Spinal cord (tissue), 10 donors: ENCODE measurements around the gene OSBPL6. TPM values are rescaled to one million over a fixed set of nuclear protein-coding genes. Genes with fewer than 3 reads are reported as not detected.
A peak's percentile ranks its signal among the peaks of the same experiment; 100 is the strongest.

ENCODE experiments used
- DNase-seq, 6 donors: peaks; one replicate each; pipeline versions ENCODE4 v3.0.0 to v3.0.0-alpha.2; 2013 to 2015; ENCODE audit warnings: low spot score in 6 of 6, low read depth in 4 of 6
- H3K27ac ChIP-seq: one replicate; pipeline ENCODE4 v1.5.1; 2013; ENCODE audit warnings: low read depth, low read length, control low read depth
- H3K27me3 ChIP-seq: one replicate; pipeline ENCODE4 v1.6.1; 2013; ENCODE audit warnings: low read length; ENCODE audit not compliant: control insufficient read depth, insufficient read depth
- H3K36me3 ChIP-seq: one replicate; pipeline ENCODE4 v1.6.1; 2013; ENCODE audit warnings: low read length; ENCODE audit not compliant: control insufficient read depth, insufficient read depth
- H3K4me1 ChIP-seq: one replicate; pipeline ENCODE4 v1.6.1; 2013; ENCODE audit warnings: low read length; ENCODE audit not compliant: control insufficient read depth, insufficient read depth
- H3K4me3 ChIP-seq: one replicate; pipeline ENCODE4 v1.5.1; 2013; ENCODE audit warnings: low read depth, low read length, control low read depth
- H3K9me3 ChIP-seq: one replicate; pipeline ENCODE4 v1.6.1; 2013; ENCODE audit warnings: low read length; ENCODE audit not compliant: control insufficient read depth, insufficient read depth
- WGBS: methylation state at CpG from one replicate; pipeline ENCODE4 v1.1.5; 2013; ENCODE audit warnings: missing lambda C conversion rate; ENCODE audit not compliant: insufficient coverage; 5-methylcytosine and 5-hydroxymethylcytosine counted together
- polyA plus RNA-seq, 2 donors: library from polyadenylated mRNA; unstranded; fragments of 120-200 nt; gene quantifications; one replicate each; pipeline ENCODE4 v1.2.1, GENCODE V29; 2013; ENCODE audit not compliant: insufficient read length in 2 of 2
- total RNA-seq, 2 donors: library from RNA; depleted of rRNA in 1 of 2; stranded (reverse); fragments of 120-200 nt in 1 of 2; fragments of >200 nt in 1 of 2; gene quantifications; one replicate each; pipeline versions ENCODE4 v1.2.3 to v1.2.4, GENCODE V29; 2013 to 2014
- donor health status: healthy.

OSBPL6 gene
- total and polyA plus RNA-seq, 4 donors: 7.3 to 18.8 (median 17.8) TPM

DNA sequence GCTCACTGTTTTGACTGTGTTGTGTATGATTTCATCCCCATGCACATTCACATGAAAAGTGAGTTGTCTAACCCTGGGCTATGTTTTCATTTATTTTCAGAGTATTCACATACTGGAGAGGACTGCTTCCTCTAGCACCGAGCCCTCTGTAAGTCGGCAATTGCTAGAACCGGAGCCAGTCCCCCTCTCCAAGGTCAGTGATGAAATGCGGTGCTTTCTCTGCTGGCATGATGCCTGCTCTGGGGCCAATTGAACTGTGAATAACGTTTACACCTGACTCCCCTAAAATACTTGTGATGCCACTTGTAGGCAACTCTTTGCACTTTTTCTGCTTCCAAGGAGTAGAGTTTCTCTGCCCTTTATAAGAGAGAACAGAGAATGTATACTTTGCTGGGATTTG is 129.8 kb downstream of the OSBPL6 start:
- Histone ChIP-seq H3K4me1 (no peaks in the 10 kb centered on the region), H3K27ac (no peak overlapping the region), H3K36me3 (no peaks in the 10 kb centered on the region), H3K9me3 (no peaks in the 10 kb centered on the region), H3K27me3 (no peaks in the 10 kb centered on the region), H3K4me3 (no peak overlapping the region)
- no CpG with 5 or more reads among the region's 5 CpGs for WGBS
- DNase-seq: peak in 1 of 6 donors; percentile 10

DNA sequence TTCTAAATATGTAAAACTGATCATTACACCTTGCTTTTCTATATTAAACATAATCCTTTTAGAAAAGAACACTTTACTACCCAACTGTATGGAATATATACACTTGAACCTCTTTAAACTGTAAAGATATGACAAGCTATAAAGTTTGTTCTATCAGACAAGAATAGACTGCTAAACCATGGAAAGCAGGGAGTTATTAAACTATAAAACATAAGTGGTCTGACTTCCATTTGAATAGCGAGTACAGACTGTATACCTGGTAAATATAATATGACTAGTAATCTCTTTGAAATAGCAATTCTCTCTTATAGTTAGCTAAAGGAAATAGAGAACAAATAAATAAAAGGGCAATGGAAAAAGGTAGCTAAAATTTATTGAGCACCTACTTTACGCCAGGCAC is 131.0 kb downstream of the OSBPL6 start:
- Histone ChIP-seq H3K27ac (no peak overlapping the region), H3K27me3 (no peaks in the 10 kb centered on the region), H3K4me3 (no peak overlapping the region), H3K4me1 (no peaks in the 10 kb centered on the region), H3K36me3 (no peaks in the 10 kb centered on the region), H3K9me3 (no peaks in the 10 kb centered on the region)
- no peak for DNase-seq
- WGBS: no CpG with 5 or more reads among the region's 2 CpGs

GRCh38 chr2:178327516-178327915 is 133.2 kb downstream of the OSBPL6 start:
- no peak overlapping the region for H3K4me3 ChIP-seq

GRCh38 chr2:178328037-178328436 is 133.7 kb downstream of the OSBPL6 start:
- H3K27me3 ChIP-seq: no peaks in the 10 kb centered on the region
- H3K4me3 ChIP-seq: no peak overlapping the region
- H3K4me1 ChIP-seq: peaks cover 3% of the 10 kb centered on the region
- no peak for DNase-seq
- no peak overlapping the region for H3K27ac ChIP-seq
- WGBS: no CpG with 5 or more reads among the region's 1 CpG
- H3K36me3 ChIP-seq: peaks cover 2% of the 10 kb centered on the region
- H3K9me3 ChIP-seq: no peaks in the 10 kb centered on the region

More at GRCh38 chr2:178327516-178327915, 133.2 kb downstream of the OSBPL6 start:
- Histone ChIP-seq H3K9me3 (no peaks in the 10 kb centered on the region), H3K27ac (no peak overlapping the region), H3K36me3 (no peaks in the 10 kb centered on the region), H3K4me1 (peaks cover 3% of the 10 kb centered on the region), H3K27me3 (no peaks in the 10 kb centered on the region)
- DNase-seq: no peak
- 100% methylated on average over 1 of the region's 4 CpGs for WGBS

DNA sequence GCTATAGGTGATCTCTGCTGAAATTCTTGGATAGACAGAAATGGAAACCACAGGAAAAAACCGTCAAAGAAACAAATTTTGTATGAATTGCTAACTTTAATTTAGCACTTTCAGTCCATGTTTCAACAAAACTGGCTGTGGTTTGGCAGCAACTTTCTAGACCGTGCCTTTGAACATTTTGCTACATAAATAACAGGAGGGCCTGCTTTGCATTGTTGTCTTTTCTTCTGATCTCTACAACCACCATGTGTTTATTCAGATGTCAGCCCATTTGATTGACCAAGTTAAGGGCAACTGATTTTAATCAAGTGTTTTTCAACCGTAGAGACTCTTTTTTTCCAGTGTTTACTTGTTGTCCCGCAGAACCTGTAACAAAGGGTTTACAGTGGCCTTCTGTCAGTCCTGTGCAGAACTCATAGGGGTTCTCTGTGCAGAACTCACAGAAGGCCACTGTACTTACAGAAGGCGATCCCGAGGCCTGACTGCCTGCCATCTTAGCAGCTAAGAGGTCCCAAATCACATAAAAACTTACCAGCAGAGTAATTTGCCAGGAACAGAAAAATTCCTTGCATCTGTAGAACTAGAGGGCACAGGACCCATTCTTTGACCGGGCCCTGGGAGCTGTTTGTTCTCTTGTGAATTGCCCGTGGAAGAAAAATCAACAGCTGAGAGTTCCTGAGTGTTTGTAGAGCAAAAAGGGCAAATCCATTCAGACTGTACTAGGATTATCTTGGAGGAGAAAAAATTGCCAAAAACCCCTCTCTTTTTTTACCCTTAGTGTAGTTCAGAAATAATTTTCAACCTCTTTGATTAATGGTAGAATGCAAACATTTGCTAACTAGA is 136.1 kb downstream of the OSBPL6 start:
- 54% methylated on average over 7 of the region's 8 CpGs for WGBS
- peaks cover 4% of the 10 kb centered on the region for H3K36me3 ChIP-seq
- no peaks in the 10 kb centered on the region for H3K27me3 ChIP-seq
- H3K4me1 ChIP-seq: peaks cover 3% of the 10 kb centered on the region
- no peak overlapping the region for H3K27ac ChIP-seq
- DNase-seq: peak in 3 of 6 donors; percentile 4 to 26 (median 7)
- H3K9me3 ChIP-seq: no peaks in the 10 kb centered on the region
- H3K4me3 ChIP-seq: no peak overlapping the region

- no peak overlapping the region for H3K27ac ChIP-seq
- H3K36me3 ChIP-seq: peaks cover 9% of the 10 kb centered on the region
- no peak for DNase-seq
- no peaks in the 10 kb centered on the region for H3K27me3 ChIP-seq
- no peaks in the 10 kb centered on the region for H3K9me3 ChIP-seq
- H3K4me3 ChIP-seq: no peak overlapping the region
- peaks cover 3% of the 10 kb centered on the region for H3K4me1 ChIP-seq
- WGBS: 57% methylated on average over 3 of the region's 9 CpGs
These were observed 137.4 kb downstream of the OSBPL6 start for GRCh38 chr2:178331474-178332432.

GRCh38 chr2:178333851-178334250 is 139.5 kb downstream of the OSBPL6 start:
- Histone ChIP-seq H3K4me3 (no peak overlapping the region), H3K27ac (no peak overlapping the region), H3K4me1 (peaks cover 3% of the 10 kb centered on the region), H3K9me3 (no peaks in the 10 kb centered on the region), H3K36me3 (peaks cover 11% of the 10 kb centered on the region), H3K27me3 (no peaks in the 10 kb centered on the region)
- WGBS: 66% methylated on average over 3 of the region's 3 CpGs
- DNase-seq: no peak

DNA sequence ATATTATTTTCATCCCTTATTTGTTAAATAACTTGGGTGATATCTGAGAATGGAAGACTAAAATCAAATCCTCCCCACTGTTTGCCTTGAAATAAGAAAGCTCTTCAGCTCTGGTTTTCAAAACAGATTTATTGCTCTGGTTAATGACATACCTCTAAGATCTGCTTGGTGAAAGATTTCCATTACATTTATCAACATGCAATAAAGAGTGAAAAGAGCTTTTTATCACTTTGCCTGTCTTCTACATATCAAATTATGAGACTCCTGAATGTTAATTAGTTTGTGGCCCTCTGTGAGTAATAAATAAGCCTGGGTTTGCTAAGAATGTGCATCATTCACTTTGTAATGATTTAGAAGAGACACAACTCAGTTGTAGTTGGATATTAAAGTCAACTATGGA is 140.9 kb downstream of the OSBPL6 start:
- H3K4me3 ChIP-seq: no peak overlapping the region
- H3K9me3 ChIP-seq: no peaks in the 10 kb centered on the region
- peaks cover 11% of the 10 kb centered on the region for H3K36me3 ChIP-seq
- H3K27ac ChIP-seq: no peak overlapping the region
- DNase-seq: peak in 2 of 6 donors; percentile 5 to 78
- H3K27me3 ChIP-seq: no peaks in the 10 kb centered on the region
- peaks cover 3% of the 10 kb centered on the region for H3K4me1 ChIP-seq

- Histone ChIP-seq H3K36me3 (peaks cover 3% of the 10 kb centered on the region), H3K27me3 (no peaks in the 10 kb centered on the region), H3K4me3 (no peak overlapping the region), H3K4me1 (no peaks in the 10 kb centered on the region), H3K27ac (no peak overlapping the region), H3K9me3 (no peaks in the 10 kb centered on the region)
- 92% methylated on average over 8 of the region's 11 CpGs for WGBS
- no peak for DNase-seq
These were observed 149.8 kb downstream of the OSBPL6 start for GRCh38 chr2:178344121-178344520.
